Activated T-cell treated with anti-CD3 and anti-CD28 coated beads, Interleukin-2, amount 50 U/mL, for 72 hours (primary cell): Measurements from ENCODE around the gene NEK6. TPM values are rescaled to one million over a fixed set of nuclear protein-coding genes. Genes with fewer than 3 reads are reported as not detected.

Experiments used
- ATAC-seq, 2 donors: fragments of 150-1000 bp; cut with Tn5 transposase; replicated peaks in 1 of 2; 2 replicates each; pipeline ENCODE4 v1.10.0; 2021; ENCODE audit warnings: moderate library complexity in 2 of 2, mild to moderate bottlenecking in 1 of 2
- DNase-seq, 2 donors: peaks; one replicate each; pipeline ENCODE4 v3.0.0; 2021 to 2022; ENCODE audit warnings: mixed read lengths in 1 of 2
- H3K27ac Mint-ChIP-seq: one replicate; pipeline ENCODE4 v1.8.0; 2022; ENCODE audit warnings: mild to moderate bottlenecking, moderate library complexity, mixed read lengths
- H3K27me3 Mint-ChIP-seq: one replicate; pipeline ENCODE4 v1.8.0; 2022; ENCODE audit warnings: low read depth, mixed read lengths
- H3K36me3 Mint-ChIP-seq, 2 donors: one replicate each; pipeline ENCODE4 v1.8.0; 2022; ENCODE audit warnings: mixed read lengths in 2 of 2, mild to moderate bottlenecking in 1 of 2; ENCODE audit not compliant: insufficient read depth in 2 of 2
- H3K4me1 Mint-ChIP-seq: one replicate; pipeline ENCODE4 v1.8.0; 2022; ENCODE audit warnings: low read depth, mixed read lengths
- H3K4me3 Mint-ChIP-seq, 2 donors: one replicate each; pipeline ENCODE4 v1.8.0; 2022; ENCODE audit warnings: mild to moderate bottlenecking in 2 of 2, mixed read lengths in 2 of 2, moderate library complexity in 2 of 2
- H3K9me3 Mint-ChIP-seq, 2 donors: one replicate each; pipeline ENCODE4 v1.8.0; 2022; ENCODE audit warnings: mixed read lengths in 2 of 2
- total RNA-seq, 2 donors: library from RNA; stranded (reverse); gene quantifications; one replicate each; pipeline ENCODE4 v1.2.3, GENCODE V29; 2022

NEK6 gene
- total RNA-seq, 2 donors from 2014 or later, result 8.1 to 8.5 TPM

DNA sequence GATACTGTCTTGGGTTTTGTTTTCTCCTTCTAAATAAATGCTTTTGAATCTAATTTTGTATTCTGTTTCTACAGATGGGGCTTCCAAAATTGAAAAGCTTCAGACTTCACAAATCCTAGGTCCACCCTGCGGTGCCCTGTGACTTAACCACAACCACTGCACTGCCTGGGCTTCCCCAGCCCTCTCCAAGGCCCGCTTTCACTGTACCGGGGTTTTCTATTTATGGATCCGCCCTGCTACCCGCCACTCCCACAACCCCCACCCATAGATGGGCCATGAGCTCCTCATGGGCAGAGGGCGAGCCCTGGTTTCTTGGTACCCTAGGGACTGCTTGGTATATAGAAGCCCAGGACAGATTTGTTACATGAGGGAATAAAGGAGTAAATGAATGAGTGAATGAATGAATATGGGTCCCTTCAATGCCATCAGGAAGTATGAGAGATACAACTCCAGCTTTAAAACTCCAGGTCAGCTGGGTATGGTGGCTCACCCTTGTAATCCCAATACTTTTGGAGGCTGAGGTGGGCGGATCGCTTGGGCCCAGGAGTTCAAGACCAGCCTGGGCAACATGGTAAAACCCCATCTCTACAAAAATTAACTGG is 39.8 kb upstream of the NEK6 start:
- Mint-ChIP-seq H3K4me3 (peak overlapping the region in 1 of 2 donors; percentile 20), H3K9me3 (no peaks in the 10 kb centered on the region), H3K4me1 (peaks cover 52% of the 10 kb centered on the region), H3K27ac (no peak overlapping the region), H3K27me3 (peaks cover 7% of the 10 kb centered on the region), H3K36me3 (no peaks in the 10 kb centered on the region)
- ATAC-seq, result no peak
- DNase-seq, result no peak

DNA sequence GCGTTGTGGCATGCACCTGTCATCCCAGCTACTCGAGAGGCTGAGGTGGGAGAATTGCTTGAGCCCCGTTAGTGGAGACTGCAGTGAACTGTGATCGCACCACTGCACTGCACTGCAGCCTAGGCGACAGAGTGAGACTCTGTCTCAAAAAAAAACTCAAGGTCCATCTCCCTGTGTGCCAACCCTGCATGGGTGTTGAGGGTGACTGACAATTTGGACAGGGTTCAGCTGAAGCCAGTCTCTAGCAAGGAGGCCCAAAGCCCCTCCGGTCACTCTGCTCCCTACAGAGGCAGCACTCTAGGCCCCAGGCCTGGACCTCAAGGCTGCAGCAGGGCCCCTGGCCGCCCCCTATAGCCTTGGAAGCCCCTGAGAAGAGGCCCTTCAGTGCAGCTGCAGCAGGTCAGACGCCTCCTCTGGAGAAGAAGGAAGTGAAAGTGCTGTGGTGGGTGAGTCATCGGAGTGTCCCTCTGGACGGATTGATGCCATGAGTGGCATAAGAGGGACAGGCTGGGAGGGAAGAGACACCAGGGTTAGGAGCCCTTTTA is 39.2 kb upstream of the NEK6 start:
- DNase-seq, result peak; percentile 63 to 67
- ATAC-seq, result peak; percentile 53 to 60

DNA sequence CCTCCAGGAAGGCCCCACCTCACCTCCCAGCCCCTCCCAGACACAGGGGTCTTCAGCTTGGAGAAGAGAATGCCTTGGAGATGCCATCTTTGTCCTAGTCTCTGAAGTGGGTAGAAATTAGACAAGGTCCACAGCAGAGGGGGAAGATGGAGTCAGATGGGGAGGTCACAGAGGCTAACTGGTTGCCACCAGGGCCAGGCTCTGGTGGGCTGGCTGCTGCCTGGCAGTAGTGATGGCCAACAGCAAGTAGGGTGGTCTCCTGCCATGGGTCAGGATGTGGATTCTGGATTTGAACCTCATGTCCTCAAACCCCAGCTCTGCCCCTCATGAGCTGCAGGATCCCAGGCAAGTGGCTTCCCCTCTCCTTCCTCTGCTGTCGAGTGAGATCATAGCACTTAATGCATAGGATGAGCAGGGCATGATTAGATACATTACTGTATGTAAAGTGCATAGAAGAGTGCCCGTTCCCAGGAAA is 38.7 kb upstream of the NEK6 start:
- ATAC-seq (no peak), DNase-seq (no peak)
- Mint-ChIP-seq H3K4me1 (peaks cover 52% of the 10 kb centered on the region), H3K27me3 (peaks cover 11% of the 10 kb centered on the region), H3K36me3 (no peaks in the 10 kb centered on the region), H3K27ac (no peak overlapping the region), H3K9me3 (no peaks in the 10 kb centered on the region), H3K4me3 (no peak overlapping the region)

More for the DNA sequence above, 39.2 kb upstream of the NEK6 start:
- no peak overlapping the region for H3K27ac Mint-ChIP-seq
- H3K9me3 Mint-ChIP-seq, result no peaks in the 10 kb centered on the region
- peak overlapping the region in 1 of 2 donors; percentile 2 for H3K4me3 Mint-ChIP-seq
- no peaks in the 10 kb centered on the region for H3K36me3 Mint-ChIP-seq
- peaks cover 7% of the 10 kb centered on the region for H3K27me3 Mint-ChIP-seq
- H3K4me1 Mint-ChIP-seq, result peaks cover 52% of the 10 kb centered on the region

DNA sequence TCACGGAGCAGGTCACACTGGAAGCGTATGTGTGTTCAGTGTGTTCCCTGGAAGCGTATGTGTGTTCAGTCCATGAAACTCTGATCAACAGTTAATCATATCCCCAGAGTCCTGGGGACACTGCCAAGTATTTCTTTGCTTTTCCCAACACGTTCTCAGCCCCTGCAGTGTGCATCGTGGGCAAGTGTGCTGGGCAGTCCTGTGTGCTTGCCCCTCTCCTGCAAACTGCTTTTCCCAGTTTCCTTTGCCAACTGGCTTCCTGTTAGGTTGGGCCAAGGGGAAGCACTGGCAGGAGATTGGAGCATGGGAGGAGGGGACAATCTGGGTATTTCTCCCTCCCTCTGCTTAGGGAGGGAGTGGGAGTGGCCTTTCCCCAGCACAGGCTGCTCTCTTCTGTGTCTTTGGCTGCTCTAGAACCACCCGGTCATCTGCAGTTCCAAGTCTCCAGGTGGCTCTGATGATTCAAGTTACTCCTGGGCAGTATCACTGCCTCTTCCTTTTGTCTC is 36.8 kb upstream of the NEK6 start:
- DNase-seq (no peak), ATAC-seq (no peak)
- Mint-ChIP-seq H3K36me3 (no peaks in the 10 kb centered on the region), H3K27me3 (peaks cover 16% of the 10 kb centered on the region), H3K9me3 (no peaks in the 10 kb centered on the region), H3K4me3 (no peak overlapping the region), H3K4me1 (peaks cover 33% of the 10 kb centered on the region), H3K27ac (no peak overlapping the region)

DNA sequence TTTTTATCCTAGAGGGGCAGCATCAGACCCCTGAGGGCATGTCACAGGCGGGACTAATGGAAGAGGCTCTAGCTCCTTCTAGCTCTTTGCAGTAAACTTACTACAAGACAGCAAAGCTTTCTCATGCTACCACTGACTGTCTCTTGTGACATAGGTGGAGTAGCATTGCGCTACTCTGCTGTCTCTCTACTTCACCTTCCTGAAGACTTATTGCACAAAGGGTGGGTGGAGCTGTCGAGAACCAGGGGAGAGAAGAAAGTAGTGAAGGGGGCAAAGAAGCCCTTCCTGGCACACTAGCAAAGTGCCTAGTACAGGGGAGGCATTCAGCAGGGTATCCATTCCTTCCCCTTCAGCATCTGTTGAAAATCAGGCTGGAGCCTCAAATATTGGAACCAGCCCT is 36.1 kb upstream of the NEK6 start:
- H3K27me3 Mint-ChIP-seq, result peaks cover 23% of the 10 kb centered on the region

DNA sequence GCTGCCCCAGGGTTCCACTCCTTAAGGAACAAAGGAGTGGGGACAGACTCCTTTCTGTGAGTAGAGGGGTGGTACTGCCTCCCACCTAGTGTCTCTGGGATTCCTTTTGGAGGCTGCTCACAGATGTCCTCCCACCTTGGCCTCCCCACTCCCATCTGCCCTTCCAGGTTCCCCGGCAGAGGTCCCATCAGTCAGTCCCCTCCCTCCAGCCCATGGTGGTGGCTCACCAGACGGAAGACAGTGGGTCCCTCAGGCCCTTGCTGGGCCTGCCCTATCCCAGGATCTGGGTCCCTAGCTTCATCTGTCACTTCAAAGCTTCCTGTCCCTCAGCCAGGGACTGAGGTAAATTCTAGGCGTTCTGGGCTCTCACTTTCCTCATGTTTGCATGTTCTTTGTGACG is 35.6 kb upstream of the NEK6 start:
- H3K4me3 Mint-ChIP-seq, result no peak overlapping the region
- H3K27ac Mint-ChIP-seq, result no peak overlapping the region
- peaks cover 23% of the 10 kb centered on the region for H3K27me3 Mint-ChIP-seq
- peaks cover 22% of the 10 kb centered on the region for H3K4me1 Mint-ChIP-seq
- DNase-seq, result no peak
- H3K36me3 Mint-ChIP-seq, result no peaks in the 10 kb centered on the region
- ATAC-seq, result no peak
- H3K9me3 Mint-ChIP-seq, result no peaks in the 10 kb centered on the region

More for the DNA sequence above, 36.1 kb upstream of the NEK6 start:
- Mint-ChIP-seq H3K4me1 (peaks cover 26% of the 10 kb centered on the region), H3K27ac (no peak overlapping the region), H3K9me3 (no peaks in the 10 kb centered on the region), H3K4me3 (no peak overlapping the region), H3K36me3 (no peaks in the 10 kb centered on the region)
- no peak for DNase-seq
- no peak for ATAC-seq

DNA sequence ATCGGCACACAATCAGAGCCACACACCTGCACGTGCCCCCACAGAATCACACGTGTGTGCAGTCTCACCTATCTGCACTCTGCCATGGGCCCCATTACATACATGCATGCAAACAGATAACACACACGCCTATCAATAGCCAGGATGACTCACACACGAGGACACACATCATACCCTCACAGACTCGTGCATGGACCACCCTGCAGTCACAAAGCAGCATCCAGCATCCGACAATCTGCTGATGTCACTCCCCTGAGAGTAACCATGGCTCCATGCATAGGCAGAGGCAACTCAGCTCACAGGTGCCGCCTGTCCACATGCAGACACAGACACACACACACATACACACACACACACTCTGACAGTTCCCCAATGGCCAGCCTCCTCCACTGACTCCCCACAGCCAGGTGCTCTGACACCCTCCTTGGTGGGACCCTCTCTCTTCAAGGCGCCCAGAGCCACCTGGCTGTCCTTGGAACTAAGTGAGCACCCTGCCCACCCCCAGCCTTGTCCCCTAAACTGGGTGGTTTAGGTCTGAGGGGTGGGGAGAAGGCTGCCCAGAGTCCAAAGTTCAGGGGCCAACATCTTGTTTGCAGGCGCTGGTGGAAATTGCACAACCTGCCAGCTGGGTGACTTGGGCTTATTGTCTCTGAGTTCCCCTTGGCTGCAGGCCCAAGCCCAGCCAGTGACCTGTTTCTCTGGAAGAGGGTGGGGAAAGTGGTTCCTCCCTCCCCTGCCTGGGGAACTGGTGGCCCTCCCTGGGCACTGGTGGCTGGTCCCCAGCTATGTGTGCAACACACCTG is 34.6 kb upstream of the NEK6 start:
- H3K36me3 Mint-ChIP-seq, result no peaks in the 10 kb centered on the region
- no peak for ATAC-seq

DNA sequence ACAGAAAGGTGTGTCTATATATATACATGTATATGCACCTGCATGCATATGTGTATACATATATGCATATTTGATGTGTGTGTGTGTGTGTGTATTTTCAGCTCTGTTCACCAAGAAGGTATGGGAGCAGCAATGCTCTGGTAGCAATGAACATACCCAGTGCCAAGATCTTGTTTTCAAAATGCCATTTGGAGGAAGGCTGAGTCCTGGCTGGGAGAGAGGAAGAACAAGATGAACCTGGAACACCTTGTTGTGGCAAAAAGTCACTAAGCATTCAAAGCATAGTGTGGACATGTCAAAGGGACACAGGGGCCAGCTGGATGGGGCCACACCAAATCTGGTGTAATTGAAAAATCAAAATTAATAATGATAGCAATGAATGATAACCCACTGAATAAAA is 31.8 kb upstream of the NEK6 start:
- Mint-ChIP-seq H3K27ac (no peak overlapping the region), H3K4me1 (no peaks in the 10 kb centered on the region), H3K9me3 (no peaks in the 10 kb centered on the region), H3K27me3 (peaks cover 23% of the 10 kb centered on the region), H3K36me3 (no peaks in the 10 kb centered on the region), H3K4me3 (no peak overlapping the region)
- no peak for ATAC-seq
- DNase-seq, result no peak

More for the DNA sequence above, 34.6 kb upstream of the NEK6 start:
- Mint-ChIP-seq H3K4me3 (no peak overlapping the region), H3K27me3 (peaks cover 23% of the 10 kb centered on the region), H3K27ac (no peak overlapping the region), H3K4me1 (peaks cover 12% of the 10 kb centered on the region), H3K9me3 (no peaks in the 10 kb centered on the region)
- no peak for DNase-seq

DNA sequence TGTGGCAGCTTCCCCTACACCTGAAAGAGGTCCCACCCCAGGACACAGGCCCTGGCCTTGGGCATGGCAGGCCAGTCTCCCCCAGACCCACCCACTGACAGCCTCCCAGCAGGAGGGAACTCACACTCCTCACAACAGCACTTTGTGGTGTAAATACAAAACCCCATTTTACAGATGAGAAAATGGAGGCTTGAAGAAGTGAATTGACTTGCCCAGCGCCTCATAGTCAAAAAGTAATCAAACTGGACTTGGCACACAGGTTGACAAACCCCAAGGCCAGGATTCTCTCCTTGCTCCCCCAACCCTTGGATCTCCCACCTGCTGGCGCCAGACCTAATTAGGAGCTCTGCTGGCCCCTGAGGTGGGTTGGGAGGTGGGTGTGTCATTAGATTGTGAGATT is 29.2 kb upstream of the NEK6 start:
- no peak overlapping the region for H3K4me3 Mint-ChIP-seq
- no peak for DNase-seq
- H3K27me3 Mint-ChIP-seq, result peaks cover 16% of the 10 kb centered on the region
- no peak overlapping the region for H3K27ac Mint-ChIP-seq
- ATAC-seq, result no peak
- no peaks in the 10 kb centered on the region for H3K9me3 Mint-ChIP-seq
- no peaks in the 10 kb centered on the region for H3K36me3 Mint-ChIP-seq
- H3K4me1 Mint-ChIP-seq, result no peaks in the 10 kb centered on the region

DNA sequence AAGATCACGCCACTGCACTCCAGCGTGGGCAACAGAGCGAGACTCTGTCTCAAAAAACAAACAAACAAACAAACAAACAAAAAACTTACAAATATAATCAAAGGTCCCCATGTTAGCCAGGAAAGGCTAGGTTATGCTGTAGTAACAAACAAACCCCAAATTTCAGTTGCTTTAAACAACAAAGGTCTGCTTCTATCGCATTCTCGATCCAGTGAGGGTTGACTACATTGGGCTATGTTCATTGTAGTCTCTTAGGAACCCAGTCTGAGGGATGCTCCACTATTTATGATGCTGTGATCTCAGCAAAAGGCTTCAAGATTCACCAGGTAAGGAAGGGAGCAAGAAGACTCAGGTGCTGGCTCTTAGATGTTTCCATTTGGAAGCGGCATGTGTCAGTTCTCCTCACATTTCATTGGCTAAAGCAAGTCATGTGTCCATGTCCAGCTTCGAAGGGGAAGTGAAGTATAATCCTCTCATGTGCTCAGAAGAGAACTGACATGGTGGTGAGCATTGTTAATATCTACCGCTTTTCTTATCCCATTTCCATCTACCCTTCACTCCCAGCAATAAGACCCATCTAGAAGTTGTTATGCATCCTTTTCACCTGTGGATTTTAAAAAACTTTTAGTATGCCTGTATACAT is 26.5 kb upstream of the NEK6 start:
- no peaks in the 10 kb centered on the region for H3K36me3 Mint-ChIP-seq
- DNase-seq (no peak), ATAC-seq (no peak)
- H3K4me1 Mint-ChIP-seq, result no peaks in the 10 kb centered on the region
- no peak overlapping the region for H3K27ac Mint-ChIP-seq
- H3K9me3 Mint-ChIP-seq, result no peaks in the 10 kb centered on the region
- no peak overlapping the region for H3K4me3 Mint-ChIP-seq
- H3K27me3 Mint-ChIP-seq, result peaks cover 5% of the 10 kb centered on the region

DNA sequence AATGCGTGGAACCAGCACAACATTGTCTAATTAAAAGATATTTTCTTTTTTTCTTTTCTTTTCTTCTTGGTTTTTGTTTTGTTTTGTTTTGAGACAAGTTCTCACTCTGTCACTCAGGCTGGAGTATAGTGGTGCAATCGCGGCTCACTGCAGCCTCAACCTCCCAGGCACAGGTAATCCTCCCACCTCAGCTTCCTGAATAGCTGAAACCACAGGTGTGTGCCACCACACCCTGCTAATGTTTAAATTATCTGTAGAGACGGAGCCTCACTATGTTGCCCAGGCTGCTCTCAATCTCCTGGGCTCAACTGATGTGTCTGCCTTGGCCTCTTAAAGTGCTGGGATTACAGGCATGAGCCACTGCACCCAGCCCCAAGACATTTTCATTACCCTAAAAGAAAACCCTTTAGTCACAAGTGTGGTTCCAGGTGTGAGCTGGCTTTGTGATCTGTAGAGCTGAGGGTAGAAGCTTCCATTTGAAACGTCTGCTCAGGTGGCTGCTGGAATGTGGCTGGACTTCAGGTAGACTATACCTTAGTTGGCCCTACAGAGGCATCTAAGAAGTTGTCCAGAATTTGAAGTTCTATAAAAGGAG is 19.1 kb upstream of the NEK6 start:
- no peaks in the 10 kb centered on the region for H3K9me3 Mint-ChIP-seq
- ATAC-seq, result peak; percentile 58 to 64
- no peaks in the 10 kb centered on the region for H3K36me3 Mint-ChIP-seq
- H3K27me3 Mint-ChIP-seq, result peaks cover 30% of the 10 kb centered on the region
- H3K27ac Mint-ChIP-seq, result peak overlapping the region; percentile 27
- H3K4me3 Mint-ChIP-seq, result peak overlapping the region in 1 of 2 donors; percentile 40
- no peak for DNase-seq
- H3K4me1 Mint-ChIP-seq, result peaks cover 25% of the 10 kb centered on the region

DNA sequence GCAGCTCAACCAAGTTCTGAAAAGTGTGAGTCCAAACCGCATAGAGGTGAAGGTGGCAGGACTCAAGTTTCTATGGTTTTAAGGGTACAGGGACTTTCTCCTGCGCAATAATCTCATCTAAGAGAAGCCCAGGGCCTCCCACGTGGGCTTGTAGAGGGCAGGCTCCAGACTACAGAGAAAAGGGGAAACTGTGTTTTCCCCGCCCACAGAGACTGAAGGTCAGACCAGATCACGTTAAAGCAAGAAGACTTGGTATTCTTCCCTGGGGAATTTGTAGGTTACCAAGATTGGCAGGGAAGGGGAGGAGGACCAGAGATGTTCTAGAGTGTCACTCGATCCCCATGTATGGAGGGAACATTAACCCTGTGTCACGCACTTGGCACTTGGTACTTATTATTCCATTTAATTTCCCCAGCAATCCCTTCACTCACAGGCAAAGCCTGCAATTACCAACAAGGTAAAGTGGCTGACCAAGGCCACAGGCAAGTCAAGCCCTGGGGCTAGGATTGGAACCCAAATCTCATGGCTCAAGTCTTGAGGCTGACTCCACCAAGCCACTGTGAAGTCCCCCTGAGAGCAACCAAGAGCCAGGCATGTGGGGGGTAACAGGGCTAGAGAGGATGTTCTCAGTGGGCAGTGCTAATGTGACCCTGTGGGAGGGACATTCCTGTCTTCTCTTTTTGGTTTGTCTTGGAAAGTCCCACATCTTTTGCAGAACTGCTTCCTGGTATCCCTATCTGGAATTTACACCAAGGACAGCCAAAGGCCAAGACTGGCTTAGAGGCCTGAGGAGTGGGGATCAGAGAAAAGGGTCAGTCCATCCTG is 18.3 kb upstream of the NEK6 start:
- no peaks in the 10 kb centered on the region for H3K36me3 Mint-ChIP-seq
- peak overlapping the region in 1 of 2 donors; percentile 40 for H3K4me3 Mint-ChIP-seq
- no peak for DNase-seq
- no peak overlapping the region for H3K27ac Mint-ChIP-seq
- peaks cover 25% of the 10 kb centered on the region for H3K4me1 Mint-ChIP-seq
- ATAC-seq, result peak; percentile 42 to 62
- H3K9me3 Mint-ChIP-seq, result no peaks in the 10 kb centered on the region
- H3K27me3 Mint-ChIP-seq, result peaks cover 30% of the 10 kb centered on the region
